ENCODE measurements around the gene GGACT.

Gene GGACT

GRCh38 chr13:100549316-100549715 is 39.3 kb downstream of the GGACT start:
- no peak overlapping the region for H3K4me3 ChIP-seq (ENCODE audit: extremely low read depth, insufficient read depth, low read length, poor library complexity, severe bottlenecking)
- H3K4me1 ChIP-seq (ENCODE audit: control insufficient read depth, insufficient read depth, low read length, poor library complexity, severe bottlenecking) = no peaks in the 10 kb centered on the region
- no peaks in the 10 kb centered on the region for H3K9me3 ChIP-seq (ENCODE audit: control insufficient read depth, low read length)
- no peaks in the 10 kb centered on the region for H3K36me3 ChIP-seq (ENCODE audit: control insufficient read depth, insufficient read depth, low read length)
- 92 to 96% methylated on average over 4 to 7 of the region's 9 CpGs for WGBS, 2 experiments (ENCODE audit: insufficient coverage in 2 of 2)
- no peak overlapping the region for H3K27ac ChIP-seq (ENCODE audit: low read depth, low read length, severe bottlenecking)

GRCh38 chr13:100547791-100548201 is 40.8 kb downstream of the GGACT start:
- no peaks in the 10 kb centered on the region for H3K9me3 ChIP-seq (ENCODE audit: control insufficient read depth, low read length)
- H3K4me3 ChIP-seq (ENCODE audit: extremely low read depth, insufficient read depth, low read length, poor library complexity, severe bottlenecking) = no peak overlapping the region
- no peaks in the 10 kb centered on the region for H3K4me1 ChIP-seq (ENCODE audit: control insufficient read depth, insufficient read depth, low read length, poor library complexity, severe bottlenecking)
- no peak overlapping the region for H3K27ac ChIP-seq (ENCODE audit: low read depth, low read length, severe bottlenecking)
- no peaks in the 10 kb centered on the region for H3K36me3 ChIP-seq (ENCODE audit: control insufficient read depth, insufficient read depth, low read length)
- 93 to 96% methylated on average over 9 of the region's 9 CpGs for WGBS, 2 experiments (ENCODE audit: insufficient coverage in 2 of 2)

DNA sequence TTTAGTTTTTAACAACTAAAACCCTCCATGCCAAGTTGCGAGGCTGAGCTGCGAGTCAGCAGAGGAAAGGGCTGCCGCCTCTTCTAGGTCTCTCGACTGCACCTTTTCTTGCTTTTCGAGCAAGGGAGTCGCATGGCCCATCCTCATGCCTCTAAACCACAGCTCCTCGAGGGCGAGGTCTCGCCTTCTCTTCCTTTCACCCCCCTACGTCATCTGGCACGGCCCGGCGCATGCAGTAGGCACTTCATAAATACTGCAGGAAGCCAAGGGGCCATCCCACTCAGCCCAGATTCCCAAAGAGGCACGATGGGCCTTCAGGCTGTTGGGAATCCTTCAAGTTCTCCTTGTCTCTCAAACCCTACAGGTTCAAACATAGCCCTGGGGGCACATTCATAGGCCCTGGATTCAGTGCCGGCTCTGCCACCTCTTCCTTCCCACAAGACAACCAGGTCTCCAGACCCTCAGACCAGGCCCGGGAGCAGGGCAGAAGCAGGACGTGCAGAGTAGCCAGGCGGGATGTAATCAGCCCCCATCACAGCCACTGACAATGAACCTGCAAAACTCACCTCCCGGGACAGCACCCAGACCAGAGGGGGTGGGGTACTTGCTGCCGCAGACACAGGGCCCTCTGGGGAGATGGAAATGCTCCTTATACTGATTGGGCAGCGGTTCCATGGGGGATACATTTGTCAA is 41.7 kb downstream of the GGACT start:
- WGBS, 2 experiments (ENCODE audit: insufficient coverage in 2 of 2) = 93 to 96% methylated on average over 13 to 15 of the region's 21 CpGs
- no peak overlapping the region for H3K27ac ChIP-seq (ENCODE audit: low read depth, low read length, severe bottlenecking)
- H3K4me3 ChIP-seq (ENCODE audit: extremely low read depth, insufficient read depth, low read length, poor library complexity, severe bottlenecking) = no peak overlapping the region
- no peaks in the 10 kb centered on the region for H3K9me3 ChIP-seq (ENCODE audit: control insufficient read depth, low read length)
- H3K36me3 ChIP-seq (ENCODE audit: control insufficient read depth, insufficient read depth, low read length) = no peaks in the 10 kb centered on the region
- no peaks in the 10 kb centered on the region for H3K4me1 ChIP-seq (ENCODE audit: control insufficient read depth, insufficient read depth, low read length, poor library complexity, severe bottlenecking)

DNA sequence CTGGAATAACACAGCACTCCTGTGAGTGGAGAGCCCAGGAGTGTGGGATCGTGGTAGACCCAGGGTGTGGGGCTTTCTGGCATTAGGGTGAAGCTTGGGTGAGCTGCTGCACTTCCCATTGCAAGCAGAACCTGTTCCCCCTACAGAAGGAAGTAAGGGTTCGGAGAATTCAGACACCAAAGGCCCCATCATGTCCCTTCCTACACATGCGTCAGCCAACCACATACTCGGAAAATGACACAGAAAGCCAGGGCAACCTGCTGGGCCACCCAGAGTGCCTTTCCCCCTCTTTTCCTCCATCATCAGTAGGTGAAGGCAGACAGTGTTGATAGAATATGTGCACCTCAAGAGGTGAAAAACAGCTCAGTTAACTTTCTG is 42.9 kb downstream of the GGACT start:
- Histone ChIP-seq H3K4me3 (ENCODE audit: extremely low read depth, insufficient read depth, low read length, poor library complexity, severe bottlenecking) (no peak overlapping the region), H3K36me3 (ENCODE audit: control insufficient read depth, insufficient read depth, low read length) (no peaks in the 10 kb centered on the region), H3K27ac (ENCODE audit: low read depth, low read length, severe bottlenecking) (no peak overlapping the region), H3K9me3 (ENCODE audit: control insufficient read depth, low read length) (no peaks in the 10 kb centered on the region), H3K4me1 (ENCODE audit: control insufficient read depth, insufficient read depth, low read length, poor library complexity, severe bottlenecking) (peaks cover 5% of the 10 kb centered on the region)
- 92% methylated on average over 2 to 4 of the region's 4 CpGs for WGBS, 2 experiments (ENCODE audit: insufficient coverage in 2 of 2)

DNA sequence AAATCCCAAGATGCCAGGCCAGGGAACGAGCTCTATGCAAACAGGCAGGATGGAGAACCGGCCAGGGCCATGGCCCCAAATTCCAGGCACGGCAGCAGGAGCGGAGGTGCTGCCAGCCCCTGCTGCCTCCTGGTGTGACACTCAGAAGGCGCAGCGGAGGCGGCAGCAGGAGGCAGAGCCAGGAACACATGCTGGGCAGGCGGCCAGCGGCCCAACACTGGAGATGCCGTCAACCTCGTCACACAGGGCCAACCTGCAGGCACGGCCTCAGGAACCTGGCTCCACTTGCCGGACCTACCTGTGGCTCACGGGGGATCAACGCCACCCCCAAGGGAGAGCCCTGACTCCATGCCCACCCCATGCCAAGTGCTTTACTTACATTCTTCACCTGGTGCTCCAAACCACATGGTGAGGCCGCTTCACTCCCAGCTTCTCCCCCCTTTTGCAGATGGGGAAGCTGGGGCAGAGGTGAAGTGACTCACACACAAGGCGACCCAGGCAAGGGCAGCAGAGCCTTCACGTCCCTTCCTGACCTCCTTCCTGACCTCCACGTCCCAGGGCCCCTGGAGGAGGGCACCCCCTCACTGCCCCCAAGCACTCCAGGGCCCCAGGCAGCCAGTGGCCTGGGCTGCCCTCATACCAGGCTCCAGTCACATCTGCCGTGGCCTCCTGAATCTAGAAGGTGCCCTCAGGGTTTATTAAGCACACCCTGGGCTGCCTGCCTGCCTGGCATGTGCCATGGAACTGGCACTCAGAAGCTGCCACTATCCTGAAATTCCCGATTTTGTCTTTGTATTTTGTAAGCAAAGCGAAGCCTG is 43.5 kb downstream of the GGACT start:
- H3K4me1 ChIP-seq (ENCODE audit: control insufficient read depth, insufficient read depth, low read length, poor library complexity, severe bottlenecking) = peaks cover 9% of the 10 kb centered on the region
- WGBS, 2 experiments (ENCODE audit: insufficient coverage in 2 of 2) = 92 to 95% methylated on average over 19 to 20 of the region's 22 CpGs
- no peaks in the 10 kb centered on the region for H3K36me3 ChIP-seq (ENCODE audit: control insufficient read depth, insufficient read depth, low read length)
- H3K27ac ChIP-seq (ENCODE audit: low read depth, low read length, severe bottlenecking) = no peak overlapping the region
- H3K4me3 ChIP-seq (ENCODE audit: extremely low read depth, insufficient read depth, low read length, poor library complexity, severe bottlenecking) = no peak overlapping the region
- no peaks in the 10 kb centered on the region for H3K9me3 ChIP-seq (ENCODE audit: control insufficient read depth, low read length)

- H3K9me3 ChIP-seq (ENCODE audit: control insufficient read depth, low read length) = no peaks in the 10 kb centered on the region
- H3K27ac ChIP-seq (ENCODE audit: low read depth, low read length, severe bottlenecking) = no peak overlapping the region
- no peak overlapping the region for H3K4me3 ChIP-seq (ENCODE audit: extremely low read depth, insufficient read depth, low read length, poor library complexity, severe bottlenecking)
- peaks cover 9% of the 10 kb centered on the region for H3K4me1 ChIP-seq (ENCODE audit: control insufficient read depth, insufficient read depth, low read length, poor library complexity, severe bottlenecking)
- no peaks in the 10 kb centered on the region for H3K36me3 ChIP-seq (ENCODE audit: control insufficient read depth, insufficient read depth, low read length)
- WGBS, 2 experiments (ENCODE audit: insufficient coverage in 2 of 2) = 94 to 98% methylated on average over 22 of the region's 26 CpGs
Observed at GRCh38 chr13:100543872-100544602, 44.6 kb downstream of the GGACT start.

GRCh38 chr13:100542826-100543156 is 45.8 kb downstream of the GGACT start:
- Histone ChIP-seq H3K36me3 (ENCODE audit: control insufficient read depth, insufficient read depth, low read length) (no peaks in the 10 kb centered on the region), H3K4me1 (ENCODE audit: control insufficient read depth, insufficient read depth, low read length, poor library complexity, severe bottlenecking) (peaks cover 9% of the 10 kb centered on the region), H3K4me3 (ENCODE audit: extremely low read depth, insufficient read depth, low read length, poor library complexity, severe bottlenecking) (no peak overlapping the region), H3K27ac (ENCODE audit: low read depth, low read length, severe bottlenecking) (no peak overlapping the region), H3K9me3 (ENCODE audit: control insufficient read depth, low read length) (peaks cover 3% of the 10 kb centered on the region)
- WGBS, 2 experiments (ENCODE audit: insufficient coverage in 2 of 2) = 95% methylated on average over 2 to 4 of the region's 8 CpGs

DNA sequence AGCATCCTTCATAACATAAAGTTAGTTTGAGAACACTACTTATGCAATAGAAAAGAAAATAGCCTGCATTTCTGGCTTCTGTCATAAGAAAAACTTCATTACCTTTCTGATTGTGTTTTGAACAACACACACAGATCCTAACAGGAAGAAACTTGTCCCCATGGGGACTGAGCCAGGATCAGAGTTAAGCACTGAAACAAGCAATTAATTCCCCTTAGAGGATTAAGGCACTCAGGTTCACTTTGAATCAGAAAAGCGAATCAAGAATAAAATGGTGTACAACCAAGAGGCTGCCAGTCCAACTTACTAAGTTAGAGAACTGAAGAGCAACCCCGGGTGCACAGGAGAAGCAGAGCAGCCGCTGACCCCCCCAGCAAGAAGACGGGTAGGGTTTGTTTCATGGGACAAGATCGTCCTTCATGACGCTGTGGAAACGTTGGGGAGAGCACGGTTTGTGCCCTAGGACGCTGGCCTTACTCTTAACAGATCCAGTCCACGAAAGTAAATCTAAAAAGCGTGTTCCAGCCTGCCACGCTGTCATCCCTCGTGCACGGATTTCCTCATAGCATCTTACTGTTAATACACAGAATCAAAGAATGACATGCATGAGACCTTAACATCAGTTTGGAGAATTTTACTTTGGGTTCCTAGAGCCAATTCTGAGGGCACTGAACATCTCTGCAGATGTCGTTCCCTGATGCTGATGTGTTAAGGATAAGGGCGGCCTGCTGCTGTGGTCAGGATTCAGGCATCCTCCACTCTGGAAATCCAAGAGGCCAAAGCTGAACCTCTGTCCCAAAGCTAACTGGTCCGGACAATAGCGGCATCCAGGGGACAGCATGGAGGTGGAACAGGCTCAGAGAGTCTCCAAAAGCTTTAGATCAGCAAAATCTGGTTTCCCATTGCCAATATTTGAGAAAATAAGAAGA is 46.4 kb downstream of the GGACT start:
- Histone ChIP-seq H3K4me3 (ENCODE audit: extremely low read depth, insufficient read depth, low read length, poor library complexity, severe bottlenecking) (no peak overlapping the region), H3K27ac (ENCODE audit: low read depth, low read length, severe bottlenecking) (no peak overlapping the region), H3K36me3 (ENCODE audit: control insufficient read depth, insufficient read depth, low read length) (no peaks in the 10 kb centered on the region), H3K9me3 (ENCODE audit: control insufficient read depth, low read length) (peaks cover 3% of the 10 kb centered on the region), H3K4me1 (ENCODE audit: control insufficient read depth, insufficient read depth, low read length, poor library complexity, severe bottlenecking) (peaks cover 9% of the 10 kb centered on the region)
- 85 to 94% methylated on average over 17 to 18 of the region's 18 CpGs for WGBS, 2 experiments (ENCODE audit: insufficient coverage in 2 of 2)

DNA sequence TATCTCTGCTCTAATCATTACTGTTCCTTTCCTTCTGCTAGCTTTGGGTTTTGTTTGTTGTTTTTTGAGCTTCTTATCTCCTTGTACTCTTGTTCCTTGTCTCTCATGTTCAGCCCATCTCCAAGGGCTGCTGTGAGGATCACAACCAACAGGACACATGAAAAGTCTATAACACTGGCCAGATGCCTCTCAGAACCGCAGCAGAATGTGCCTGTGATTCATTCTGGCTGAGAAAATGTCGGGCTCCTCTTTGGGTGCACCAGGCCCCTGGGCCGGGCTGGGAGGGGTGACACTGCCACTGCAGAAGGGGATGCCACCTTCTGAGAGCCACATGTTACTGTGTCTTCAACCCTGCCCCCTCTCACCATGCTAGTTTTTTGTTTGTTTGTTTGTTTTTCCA is 48.0 kb downstream of the GGACT start:
- no peak overlapping the region for H3K4me3 ChIP-seq (ENCODE audit: extremely low read depth, insufficient read depth, low read length, poor library complexity, severe bottlenecking)

DNA sequence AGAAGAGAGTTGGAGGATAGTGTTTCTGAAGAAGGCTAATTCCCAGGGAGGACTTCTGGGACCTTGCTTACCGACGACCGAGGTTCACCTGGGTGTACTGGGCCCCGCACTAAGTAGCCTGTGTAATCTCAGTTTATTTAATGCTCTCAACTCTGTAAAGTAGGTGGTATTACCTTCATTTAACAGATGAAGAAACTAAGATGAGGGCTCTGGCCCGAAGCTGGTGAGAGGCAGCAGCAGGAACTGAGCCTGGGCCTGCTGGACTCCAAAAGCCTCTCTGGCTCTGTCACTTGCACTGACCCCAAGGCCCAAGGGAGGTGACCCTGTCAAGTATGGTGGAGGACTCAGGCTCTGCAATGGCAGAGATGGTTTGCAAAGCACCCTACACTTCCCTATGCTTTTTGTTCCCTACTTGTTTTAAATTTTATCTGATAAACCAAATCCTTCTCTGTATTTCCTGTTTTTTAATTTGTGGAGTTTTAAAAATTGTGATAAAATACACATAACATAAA is 50.6 kb downstream of the GGACT start:
- Histone ChIP-seq H3K36me3 (ENCODE audit: control insufficient read depth, insufficient read depth, low read length) (no peaks in the 10 kb centered on the region), H3K27ac (ENCODE audit: low read depth, low read length, severe bottlenecking) (no peak overlapping the region), H3K9me3 (ENCODE audit: control insufficient read depth, low read length) (peaks cover 3% of the 10 kb centered on the region), H3K4me1 (ENCODE audit: control insufficient read depth, insufficient read depth, low read length, poor library complexity, severe bottlenecking) (peaks cover 9% of the 10 kb centered on the region), H3K4me3 (ENCODE audit: extremely low read depth, insufficient read depth, low read length, poor library complexity, severe bottlenecking) (no peak overlapping the region)
- 78 to 82% methylated on average over 1 to 2 of the region's 5 CpGs for WGBS, 2 experiments (ENCODE audit: insufficient coverage in 2 of 2)

More for the DNA sequence above, 48.0 kb downstream of the GGACT start:
- Histone ChIP-seq H3K36me3 (ENCODE audit: control insufficient read depth, insufficient read depth, low read length) (no peaks in the 10 kb centered on the region), H3K27ac (ENCODE audit: low read depth, low read length, severe bottlenecking) (peak overlapping the region; percentile 55), H3K9me3 (ENCODE audit: control insufficient read depth, low read length) (peaks cover 3% of the 10 kb centered on the region), H3K4me1 (ENCODE audit: control insufficient read depth, insufficient read depth, low read length, poor library complexity, severe bottlenecking) (peaks cover 9% of the 10 kb centered on the region)
- WGBS, 2 experiments (ENCODE audit: insufficient coverage in 2 of 2) = 47 to 60% methylated on average over 2 of the region's 3 CpGs

Measured in mesodermal cell (in vitro differentiated cells).